OCI-LY1 (cell line): Measurements from ENCODE around the gene TRAPPC5.

Experiments
- H2AFZ ChIP-seq: fragments of 200-600 bp; sonication (generic), shearing (Covaris generic); 2 replicates; pipeline ENCODE4 v1.6.0; 2014; ENCODE audit warnings: antibody characterized with exemption, mild to moderate bottlenecking, low read length
- H3F3A ChIP-seq: fragments of 200-600 bp; sonication (generic), shearing (Covaris generic); 2 replicates; pipeline ENCODE4 v1.6.0; 2014; ENCODE audit warnings: mild to moderate bottlenecking, antibody characterized with exemption, low read length, moderate library complexity; ENCODE audit not compliant: insufficient read depth
- H3K27ac ChIP-seq: fragments of 200-600 bp; sonication (generic); 2 replicates; pipeline ENCODE4 v1.5.1; 2014; ENCODE audit warnings: low read length, mixed run types, mild to moderate bottlenecking, low read depth; ENCODE audit not compliant: poor library complexity, severe bottlenecking
- H3K27me3 ChIP-seq: fragments of 200-600 bp; sonication (generic); 2 replicates; pipeline ENCODE4 v1.6.0; 2014; ENCODE audit warnings: antibody characterized with exemption, mild to moderate bottlenecking, low read length, moderate library complexity; ENCODE audit not compliant: insufficient read depth
- H3K36me3 ChIP-seq: fragments of 200-600 bp; sonication (generic); 2 replicates; pipeline ENCODE4 v1.6.1; 2014; ENCODE audit warnings: mild to moderate bottlenecking, antibody characterized with exemption, low read length, moderate library complexity, mixed read lengths; ENCODE audit not compliant: insufficient read depth
- H3K4me1 ChIP-seq: fragments of 200-600 bp; sonication (generic); 2 replicates; pipeline ENCODE4 v1.5.1; 2014; ENCODE audit warnings: mild to moderate bottlenecking, low read length, moderate library complexity; ENCODE audit not compliant: insufficient read depth, severe bottlenecking
- H3K4me2 ChIP-seq: fragments of 200-600 bp; sonication (generic), shearing (Covaris generic); 2 replicates; pipeline ENCODE4 v1.6.1; 2014; ENCODE audit warnings: low read length
- H3K4me3 ChIP-seq: fragments of 200-600 bp; sonication (generic); 2 replicates; pipeline ENCODE4 v1.5.1; 2014; ENCODE audit warnings: low read length, low read depth, mild to moderate bottlenecking, mixed read lengths; ENCODE audit not compliant: poor library complexity, severe bottlenecking
- H3K79me2 ChIP-seq: fragments of 200-600 bp; shearing (Covaris generic); 2 replicates; pipeline ENCODE4 v1.6.1; 2016; ENCODE audit warnings: mixed run types, low read length, mixed read lengths; ENCODE audit not compliant: insufficient read depth
- H3K9ac ChIP-seq: fragments of 200-600 bp; sonication (generic), shearing (Covaris generic); 2 replicates; pipeline ENCODE4 v1.6.1; 2014; ENCODE audit warnings: mild to moderate bottlenecking, low read length, mixed read lengths
- H3K9me2 ChIP-seq: fragments of 200-600 bp; sonication (generic), shearing (Covaris generic); 2 replicates; pipeline ENCODE4 v1.6.1; 2014; ENCODE audit warnings: low read depth, mild to moderate bottlenecking, low read length, mixed read lengths
- H3K9me3 ChIP-seq: fragments of 200-600 bp; shearing (Covaris generic); 2 replicates; pipeline ENCODE4 v1.6.1; 2014; ENCODE audit warnings: low read length, mixed read lengths
- H4K20me1 ChIP-seq: fragments of 200-600 bp; sonication (generic), shearing (Covaris generic); 2 replicates; pipeline ENCODE4 v1.6.0; 2016; ENCODE audit warnings: mild to moderate bottlenecking, low read length; ENCODE audit not compliant: insufficient read depth
- EZH2 ChIP-seq: fragments of 200-600 bp; sonication (generic), shearing (Covaris generic); IDR thresholded peaks from 2 replicates; pipeline ENCODE4 v1.8.0; 2017; ENCODE audit warnings: borderline replicate concordance, mixed run types, mild to moderate bottlenecking, antibody characterized with exemption, low read length, moderate library complexity, mixed read lengths
- TF ChIP-seq, protein P1 (sequence below): fragments of 200-600 bp; sonication (generic), shearing (Covaris generic); IDR thresholded peaks from 2 replicates; pipeline ENCODE4 v1.5.1; 2017; ENCODE audit warnings: mild to moderate bottlenecking, antibody characterized with exemption, low read length, moderate library complexity, mixed read lengths

Gene TRAPPC5

DNA sequence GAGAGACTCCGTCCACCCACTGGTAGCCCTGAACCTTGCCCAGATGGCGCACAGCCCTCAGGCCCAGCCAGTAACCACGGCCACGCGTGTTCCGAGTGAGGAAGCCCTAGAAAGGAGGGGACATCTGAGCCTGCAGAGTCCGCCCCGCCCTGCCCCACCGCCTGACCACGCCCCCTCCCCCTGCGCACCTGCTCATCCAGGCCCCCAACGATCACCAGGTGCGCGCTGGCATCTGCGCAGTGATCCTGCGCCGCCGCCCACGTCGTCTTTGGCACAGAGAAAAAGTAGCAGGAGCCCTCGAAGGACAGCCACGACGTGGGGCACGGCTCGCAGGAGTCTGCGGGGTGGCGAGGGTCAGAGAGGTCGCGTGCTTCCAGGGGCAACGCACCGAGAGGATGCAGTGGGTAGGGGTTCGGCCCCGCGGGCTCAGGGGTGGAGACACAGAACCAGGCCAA is 49.2 kb downstream of the TRAPPC5 start:
- no peak overlapping the region for H3K27ac ChIP-seq
- H3K9me3 ChIP-seq = no peaks in the 10 kb centered on the region
- no peaks in the 10 kb centered on the region for H3K4me1 ChIP-seq
- peaks cover 3% of the 10 kb centered on the region; the same call in 1 of the 2 replicates for H3K27me3 ChIP-seq
- no peak overlapping the region for H3K4me3 ChIP-seq
- no peak overlapping the region for H3K9ac ChIP-seq
- no peak overlapping the region for H3K4me2 ChIP-seq
- H4K20me1 ChIP-seq = no peaks in the 10 kb centered on the region
- H2AFZ ChIP-seq = no peak overlapping the region
- H3K36me3 ChIP-seq = no peaks in the 10 kb centered on the region
- TF ChIP-seq, protein P1, sequence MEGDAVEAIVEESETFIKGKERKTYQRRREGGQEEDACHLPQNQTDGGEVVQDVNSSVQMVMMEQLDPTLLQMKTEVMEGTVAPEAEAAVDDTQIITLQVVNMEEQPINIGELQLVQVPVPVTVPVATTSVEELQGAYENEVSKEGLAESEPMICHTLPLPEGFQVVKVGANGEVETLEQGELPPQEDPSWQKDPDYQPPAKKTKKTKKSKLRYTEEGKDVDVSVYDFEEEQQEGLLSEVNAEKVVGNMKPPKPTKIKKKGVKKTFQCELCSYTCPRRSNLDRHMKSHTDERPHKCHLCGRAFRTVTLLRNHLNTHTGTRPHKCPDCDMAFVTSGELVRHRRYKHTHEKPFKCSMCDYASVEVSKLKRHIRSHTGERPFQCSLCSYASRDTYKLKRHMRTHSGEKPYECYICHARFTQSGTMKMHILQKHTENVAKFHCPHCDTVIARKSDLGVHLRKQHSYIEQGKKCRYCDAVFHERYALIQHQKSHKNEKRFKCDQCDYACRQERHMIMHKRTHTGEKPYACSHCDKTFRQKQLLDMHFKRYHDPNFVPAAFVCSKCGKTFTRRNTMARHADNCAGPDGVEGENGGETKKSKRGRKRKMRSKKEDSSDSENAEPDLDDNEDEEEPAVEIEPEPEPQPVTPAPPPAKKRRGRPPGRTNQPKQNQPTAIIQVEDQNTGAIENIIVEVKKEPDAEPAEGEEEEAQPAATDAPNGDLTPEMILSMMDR = no peak
- TF ChIP-seq EZH2 = no peak
- no peaks in the 10 kb centered on the region for H3K79me2 ChIP-seq
- H3F3A ChIP-seq = no peaks in the 10 kb centered on the region
- H3K9me2 ChIP-seq = no peaks in the 10 kb centered on the region

DNA sequence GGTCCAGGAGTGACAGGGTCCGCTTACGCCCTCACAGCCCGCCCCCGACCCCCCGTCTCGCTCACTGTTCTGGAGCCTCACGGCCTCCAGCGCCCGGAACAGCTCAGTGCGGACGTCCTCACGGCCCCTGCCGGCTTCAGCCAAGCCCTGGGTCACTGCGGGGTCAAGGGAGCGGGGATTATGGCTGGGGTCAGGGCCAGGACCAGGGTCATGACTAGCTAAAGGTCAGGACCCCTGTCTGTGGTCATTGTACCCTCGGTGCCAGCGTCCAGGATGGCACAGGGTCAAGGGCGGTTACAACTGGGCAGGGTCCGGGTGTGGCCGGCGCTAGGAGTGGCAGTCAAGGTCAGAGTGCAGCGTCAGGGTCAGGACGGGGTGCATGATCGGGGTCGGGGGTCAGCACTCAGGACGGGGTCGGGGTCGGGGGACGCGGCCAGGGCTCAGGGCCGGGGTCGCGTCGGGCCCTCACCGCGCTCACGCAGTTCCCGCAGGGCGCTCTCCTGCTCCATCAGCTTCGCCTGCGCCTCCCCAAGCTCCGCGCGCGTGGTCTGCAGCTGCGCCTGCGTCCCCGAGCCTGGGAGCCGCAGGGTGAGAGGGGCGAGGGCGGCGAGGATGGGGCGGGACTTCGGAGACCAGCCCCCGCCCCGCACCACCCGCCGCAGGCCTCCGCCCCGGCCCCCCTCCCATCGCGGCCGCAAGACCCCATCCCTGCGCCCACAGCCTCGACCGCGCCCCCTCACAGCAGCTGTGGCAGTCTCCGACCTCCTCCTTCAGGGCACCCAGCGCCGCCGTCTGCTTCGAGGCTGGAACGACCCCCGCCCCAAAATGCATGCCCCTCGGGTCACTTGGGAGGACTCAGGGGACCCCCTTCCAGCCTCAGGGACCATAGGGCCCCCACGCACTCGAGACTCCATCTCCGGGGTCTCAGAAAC is 49.9 kb downstream of the TRAPPC5 start:
- Histone ChIP-seq H3K27me3 (peaks cover 3% of the 10 kb centered on the region; the same call in 1 of the 2 replicates), H3K9me2 (no peaks in the 10 kb centered on the region), H3K36me3 (no peaks in the 10 kb centered on the region), H3K9ac (no peak overlapping the region), H3F3A (no peaks in the 10 kb centered on the region), H2AFZ (no peak overlapping the region), H3K4me2 (no peak overlapping the region), H4K20me1 (no peaks in the 10 kb centered on the region), H3K79me2 (no peaks in the 10 kb centered on the region), H3K27ac (no peak overlapping the region), H3K4me1 (no peaks in the 10 kb centered on the region), H3K4me3 (no peak overlapping the region), H3K9me3 (no peaks in the 10 kb centered on the region)
- TF ChIP-seq, protein P1 = no peak
- TF ChIP-seq EZH2 = no peak

DNA sequence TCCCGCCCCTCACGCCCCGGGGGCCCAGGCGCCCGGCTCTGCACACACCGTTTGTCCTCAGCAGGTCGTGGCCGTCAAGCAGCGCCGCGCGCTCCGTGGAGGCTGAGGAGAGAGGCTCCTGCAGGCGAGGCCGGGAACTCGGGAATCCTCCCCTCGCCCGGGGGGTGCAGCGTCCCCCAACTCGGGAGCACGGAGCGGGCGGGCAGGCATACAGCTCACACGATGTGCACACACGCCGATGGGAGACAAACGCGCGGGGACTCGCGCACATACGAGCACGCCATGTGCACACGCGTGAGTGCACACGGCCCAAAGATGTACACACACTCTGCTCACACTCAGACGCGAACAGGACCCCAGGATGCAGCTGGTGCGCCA is 50.6 kb downstream of the TRAPPC5 start:
- no peaks in the 10 kb centered on the region for H3K79me2 ChIP-seq
- H3F3A ChIP-seq = no peaks in the 10 kb centered on the region
- no peaks in the 10 kb centered on the region for H3K9me3 ChIP-seq
- TF ChIP-seq, protein P1 = no peak
- no peak for TF ChIP-seq EZH2
- H2AFZ ChIP-seq = no peak overlapping the region
- no peak overlapping the region for H3K27ac ChIP-seq
- no peak overlapping the region for H3K4me3 ChIP-seq
- H3K27me3 ChIP-seq = peaks cover 3% of the 10 kb centered on the region; the same call in 1 of the 2 replicates
- H3K4me1 ChIP-seq = no peaks in the 10 kb centered on the region
- no peaks in the 10 kb centered on the region for H3K36me3 ChIP-seq
- no peaks in the 10 kb centered on the region for H3K9me2 ChIP-seq
- no peaks in the 10 kb centered on the region for H4K20me1 ChIP-seq
- no peak overlapping the region for H3K9ac ChIP-seq
- no peak overlapping the region for H3K4me2 ChIP-seq
